ENCODE measurements around the gene PDAP1.
"Not testable (repeated sequence)": the region's sequence is repeated elsewhere in the genome, so short reads cannot be mapped to it uniquely, and the experiment has no call there.

Gene PDAP1

DNA sequence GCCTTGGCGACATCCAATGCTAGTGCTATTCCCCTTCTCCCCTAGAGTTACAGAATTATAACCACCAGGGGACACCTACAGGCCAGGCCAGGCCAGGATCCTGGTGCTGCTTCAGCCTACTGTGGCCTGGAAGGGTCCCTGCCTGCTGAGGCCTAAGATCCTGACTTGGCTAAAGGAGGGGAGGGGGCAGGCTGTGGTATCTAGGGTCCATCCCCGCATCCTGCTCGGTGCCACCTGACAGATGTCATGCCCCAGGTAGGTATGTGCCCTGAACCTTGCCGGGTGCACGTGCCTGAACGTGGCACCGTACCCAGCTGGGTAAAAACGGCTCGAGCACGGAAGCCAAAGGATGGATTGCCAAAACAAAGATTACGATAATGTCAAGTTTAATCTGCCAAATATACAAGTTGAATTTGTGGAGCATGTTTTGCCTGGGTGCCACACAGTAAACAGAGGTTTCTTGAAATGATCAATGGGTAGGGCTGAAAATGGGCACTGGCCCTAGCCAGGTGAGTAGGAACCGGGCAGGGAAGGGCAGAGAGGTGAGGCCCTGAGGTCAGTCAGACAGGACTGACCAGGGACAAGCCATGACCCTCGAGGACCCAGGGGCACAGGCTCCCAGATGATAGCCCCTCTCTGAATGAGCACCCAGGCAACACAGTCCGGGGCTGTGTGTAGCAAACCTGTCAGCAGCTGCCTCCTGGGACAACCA lies 12.6 kb downstream of the PDAP1 start:
- DNase-seq, result no peak

GRCh38 chr7:99394188-99394502 lies 14.3 kb downstream of the PDAP1 start:
- no peak for DNase-seq

DNA sequence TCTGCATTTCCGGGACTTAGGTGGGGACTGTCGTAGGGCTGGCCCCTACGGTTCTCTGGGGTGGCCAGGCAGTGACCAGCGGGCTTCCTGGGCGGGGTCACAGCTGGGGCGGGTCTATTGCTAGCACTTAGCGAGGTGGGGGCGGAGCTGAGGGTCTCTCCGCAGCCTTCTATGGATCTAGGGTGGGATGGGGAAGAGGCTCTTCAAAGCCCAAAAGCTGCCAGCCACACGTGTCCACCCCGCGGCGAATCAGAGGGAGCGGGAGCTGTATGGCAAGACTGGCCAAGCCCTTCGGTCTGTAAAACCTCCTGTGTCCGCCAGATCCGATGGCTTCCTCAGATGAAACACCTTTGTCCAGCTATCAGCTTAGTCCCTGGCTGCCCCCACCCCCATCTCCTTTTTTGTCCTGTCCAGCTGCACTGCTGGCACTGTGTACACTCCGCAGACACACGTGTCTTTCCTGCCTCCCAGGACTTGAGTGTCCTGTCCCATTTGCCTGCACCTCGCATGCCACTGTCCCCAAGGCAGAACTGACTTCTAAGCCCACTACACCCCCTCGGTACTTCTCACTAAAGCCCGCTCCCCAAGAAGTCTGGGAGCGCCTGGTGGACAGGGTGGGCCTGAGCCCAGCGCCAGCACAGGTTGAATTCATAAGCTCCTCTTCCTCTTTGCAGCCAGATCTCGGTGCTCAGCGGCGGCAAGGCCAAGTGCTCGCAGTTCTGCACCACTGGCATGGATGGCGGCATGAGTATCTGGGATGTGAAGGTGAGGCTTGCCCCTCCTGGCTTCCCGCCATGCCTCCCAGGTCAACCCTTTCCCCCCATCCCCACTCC lies 14.8 kb downstream of the PDAP1 start:
- no peak for DNase-seq

DNA sequence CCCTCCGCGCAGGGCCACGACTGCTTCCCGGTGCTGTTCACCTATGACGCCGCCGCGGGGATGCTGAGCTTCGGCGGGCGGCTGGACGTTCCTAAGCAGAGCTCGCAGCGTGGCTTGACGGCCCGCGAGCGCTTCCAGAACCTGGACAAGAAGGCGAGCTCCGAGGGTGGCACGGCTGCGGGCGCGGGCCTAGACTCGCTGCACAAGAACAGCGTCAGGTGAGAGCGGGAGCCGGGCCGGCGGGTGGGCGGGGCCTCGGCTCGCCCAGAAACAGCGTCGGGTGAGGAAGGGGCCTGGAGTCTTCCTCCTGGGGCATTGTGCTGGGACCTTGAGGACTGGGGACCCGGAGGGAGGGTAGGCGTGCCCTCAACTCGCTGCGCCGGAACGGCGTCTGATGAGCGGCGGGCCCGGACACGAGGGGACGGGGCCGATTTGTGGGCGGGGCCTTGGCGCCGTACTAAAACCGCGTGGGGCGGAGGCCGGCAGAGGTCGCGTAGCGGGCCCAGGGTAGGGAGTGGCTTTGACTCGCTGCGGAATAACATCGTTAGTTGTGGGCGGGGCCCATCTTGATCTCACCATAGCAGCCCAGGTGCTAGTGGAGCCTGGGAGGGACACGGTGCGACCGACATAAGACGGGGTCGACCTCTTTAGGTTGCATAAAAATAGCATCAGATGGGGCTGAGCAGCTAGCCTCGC lies 15.6 kb downstream of the PDAP1 start:
- DNase-seq, result no peak

DNA sequence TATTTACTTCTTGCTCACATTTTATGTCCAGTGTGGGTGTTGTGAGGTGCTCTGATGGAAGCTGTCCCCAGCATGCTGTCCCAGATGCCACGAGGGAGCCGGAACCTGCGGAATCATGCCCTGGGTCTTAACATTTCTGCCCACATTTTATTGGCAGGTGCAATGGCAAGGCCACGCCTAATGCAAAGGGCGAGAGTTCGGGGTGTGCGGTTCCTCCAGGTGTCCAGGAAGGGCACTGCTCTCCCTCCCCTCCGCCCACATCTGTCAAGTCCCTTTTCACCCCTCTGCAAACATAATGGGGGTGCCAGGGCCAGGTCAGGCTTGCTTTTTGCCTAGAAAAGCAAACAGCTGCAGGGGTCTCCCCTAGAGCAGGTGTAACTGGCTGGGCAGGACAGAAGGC lies 16.4 kb downstream of the PDAP1 start:
- DNase-seq, result no peak

GRCh38 chr7:99390941-99391602 lies 17.3 kb downstream of the PDAP1 start:
- DNase-seq, result no peak

DNA sequence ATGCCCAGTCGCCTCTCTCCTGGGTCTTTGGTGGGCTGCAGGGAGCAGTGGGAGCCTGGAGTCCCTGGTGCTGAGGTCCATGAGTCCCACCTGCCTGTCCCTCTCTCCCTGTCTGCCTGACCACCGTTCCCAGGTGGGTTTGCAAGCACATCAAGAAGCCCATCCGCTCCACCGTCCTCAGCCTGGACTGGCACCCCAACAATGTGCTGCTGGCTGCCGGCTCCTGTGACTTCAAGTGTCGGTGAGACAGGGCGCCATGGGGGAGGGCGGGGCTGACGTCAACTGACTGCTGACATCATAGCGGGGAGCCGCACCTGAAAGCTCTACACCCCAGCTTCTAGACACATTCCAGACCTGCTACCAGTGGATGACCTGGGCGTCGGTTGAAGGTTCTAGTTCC lies 18.6 kb downstream of the PDAP1 start:
- no peak for DNase-seq

- no peak for DNase-seq
These were observed 20.5 kb downstream of the PDAP1 start for GRCh38 chr7:99387912-99388311.

DNA sequence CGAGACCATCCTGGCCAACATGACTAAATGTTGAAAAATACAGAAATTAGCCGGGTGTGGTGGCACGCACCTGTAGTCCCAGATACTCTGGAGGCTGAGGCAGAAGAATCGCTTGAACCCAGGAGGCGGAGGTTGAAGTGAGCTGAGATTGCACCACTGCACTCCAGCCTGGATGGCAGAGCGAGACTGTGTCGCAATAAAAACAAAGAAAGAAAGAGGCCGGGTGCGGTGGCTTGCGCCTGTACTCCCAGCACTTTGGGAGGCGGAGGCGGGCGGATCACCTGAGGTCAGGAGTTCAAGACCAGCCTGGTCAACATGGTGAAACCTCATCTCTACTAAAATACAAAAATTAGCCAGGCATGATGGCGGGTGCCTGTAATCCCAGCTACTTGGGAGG lies 21.2 kb downstream of the PDAP1 start:
- not testable (repeated sequence) for DNase-seq

DNA sequence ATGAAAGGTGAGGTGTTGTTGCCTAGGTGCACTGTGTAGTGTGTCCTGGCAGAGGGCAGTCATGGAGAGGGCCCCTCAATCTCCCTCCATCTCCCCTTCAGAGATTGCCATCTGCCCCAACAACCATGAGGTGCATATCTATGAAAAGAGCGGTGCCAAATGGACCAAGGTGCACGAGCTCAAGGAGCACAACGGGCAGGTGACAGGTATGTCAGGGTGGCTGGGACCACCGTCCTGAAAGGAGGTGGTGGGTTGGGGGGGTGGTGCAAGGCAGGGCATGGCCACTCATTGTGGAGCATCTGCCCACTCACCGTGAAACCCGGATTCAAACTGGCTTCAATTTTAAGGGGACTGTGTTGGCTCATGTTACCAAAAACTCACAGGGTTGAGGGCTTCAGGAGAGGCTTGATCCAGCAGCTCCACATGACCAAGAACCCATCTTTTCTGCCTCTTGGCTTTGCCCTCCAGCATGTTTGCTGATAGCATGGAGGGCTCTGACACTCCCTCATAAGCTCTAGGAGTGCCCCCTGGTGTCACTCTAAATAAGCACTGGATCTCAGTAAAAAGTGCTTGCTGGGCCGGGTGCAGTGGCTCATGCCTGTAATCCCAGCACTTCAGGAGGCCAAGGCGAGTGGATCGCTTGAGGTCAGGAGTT lies 21.7 kb downstream of the PDAP1 start:
- DNase-seq, result peak; percentile 46

DNA sequence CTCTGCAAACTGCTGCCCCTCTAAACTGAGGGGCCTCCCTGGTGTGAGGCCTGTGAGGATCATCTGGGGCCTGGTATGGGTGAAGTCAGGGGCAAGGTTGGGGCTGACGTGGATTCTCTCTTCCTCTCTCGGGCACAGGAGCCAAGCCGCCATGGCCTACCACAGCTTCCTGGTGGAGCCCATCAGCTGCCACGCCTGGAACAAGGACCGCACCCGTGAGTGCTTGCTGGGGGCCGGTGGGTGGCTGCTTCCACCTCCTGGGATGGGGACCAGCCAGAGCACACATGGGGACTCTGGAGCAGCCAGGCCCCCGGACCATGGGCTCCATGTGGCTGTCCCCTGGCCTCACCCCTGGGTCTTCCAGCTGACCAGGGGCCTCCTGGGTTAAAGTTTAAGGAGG lies 22.8 kb downstream of the PDAP1 start:
- DNase-seq, result no peak

DNA sequence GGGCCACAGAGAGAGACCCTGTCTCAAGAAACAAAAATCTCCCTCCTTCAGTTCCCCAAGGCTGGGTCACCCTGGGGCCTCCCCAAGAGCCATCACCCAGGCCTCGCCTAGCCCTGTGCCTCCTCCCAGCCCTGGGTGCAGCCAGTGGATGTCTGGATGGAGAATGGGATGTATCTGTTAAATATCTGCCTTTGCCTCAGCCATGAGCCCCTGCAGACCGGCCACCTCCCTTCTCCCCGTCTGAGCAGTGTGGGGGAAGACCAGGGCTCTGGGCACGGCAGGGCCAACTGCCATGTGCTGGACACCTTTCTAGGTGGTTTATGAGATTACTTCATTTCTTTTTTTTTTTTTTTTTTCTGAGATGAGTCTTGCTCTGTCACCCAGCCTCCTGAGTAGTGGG lies 23.9 kb downstream of the PDAP1 start:
- no peak for DNase-seq

DNA sequence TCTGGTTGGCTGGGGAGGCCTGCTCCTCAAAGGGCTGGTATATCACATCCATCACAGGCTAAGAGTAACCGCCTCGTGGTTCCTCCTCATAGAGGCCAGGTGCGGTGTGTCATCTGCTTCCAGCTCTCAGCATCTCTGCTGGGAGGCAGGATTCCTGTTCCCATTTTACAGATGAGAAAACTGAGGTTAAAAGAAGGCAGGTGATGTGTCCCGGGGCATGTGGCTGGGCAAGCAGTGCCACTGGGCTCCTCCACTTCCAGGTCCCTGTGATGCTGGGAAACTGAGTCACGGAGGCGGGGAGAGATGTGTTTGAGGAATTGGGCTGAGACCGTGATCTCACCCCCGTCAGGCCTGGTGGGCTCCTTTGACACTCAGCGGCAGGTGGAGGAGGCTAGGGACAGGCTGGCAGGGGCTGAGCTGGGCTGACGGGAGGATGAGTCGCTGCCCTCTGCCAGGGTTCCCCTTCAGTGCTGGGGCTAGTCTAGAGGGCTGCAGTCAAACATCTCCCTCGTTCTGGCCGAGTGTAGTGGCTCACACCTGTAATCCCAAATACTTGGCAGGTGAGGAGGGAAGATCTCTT lies 24.5 kb downstream of the PDAP1 start:
- no peak for DNase-seq

DNA sequence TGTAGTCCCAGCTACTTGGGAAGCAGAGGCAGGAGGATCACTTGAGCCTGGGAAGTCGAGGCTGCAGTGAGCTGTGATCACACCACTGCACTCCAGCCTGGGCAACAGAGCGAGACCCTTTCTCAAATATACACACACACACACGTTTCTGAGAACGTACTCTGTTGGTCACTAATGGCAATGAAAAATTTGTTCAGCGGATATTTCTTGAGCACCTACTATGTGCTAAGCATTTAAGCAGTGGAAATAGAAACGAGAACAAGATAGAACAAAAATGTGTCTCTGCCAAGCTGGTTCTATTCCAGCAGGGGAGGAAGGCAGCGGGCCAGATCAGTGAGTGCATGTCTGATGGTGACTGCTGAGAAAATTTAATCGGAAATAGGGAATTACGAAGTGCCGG lies 25.2 kb downstream of the PDAP1 start:
- DNase-seq, result no peak

GRCh38 chr7:99381664-99382075 lies 26.7 kb downstream of the PDAP1 start:
- no peak for DNase-seq

DNA sequence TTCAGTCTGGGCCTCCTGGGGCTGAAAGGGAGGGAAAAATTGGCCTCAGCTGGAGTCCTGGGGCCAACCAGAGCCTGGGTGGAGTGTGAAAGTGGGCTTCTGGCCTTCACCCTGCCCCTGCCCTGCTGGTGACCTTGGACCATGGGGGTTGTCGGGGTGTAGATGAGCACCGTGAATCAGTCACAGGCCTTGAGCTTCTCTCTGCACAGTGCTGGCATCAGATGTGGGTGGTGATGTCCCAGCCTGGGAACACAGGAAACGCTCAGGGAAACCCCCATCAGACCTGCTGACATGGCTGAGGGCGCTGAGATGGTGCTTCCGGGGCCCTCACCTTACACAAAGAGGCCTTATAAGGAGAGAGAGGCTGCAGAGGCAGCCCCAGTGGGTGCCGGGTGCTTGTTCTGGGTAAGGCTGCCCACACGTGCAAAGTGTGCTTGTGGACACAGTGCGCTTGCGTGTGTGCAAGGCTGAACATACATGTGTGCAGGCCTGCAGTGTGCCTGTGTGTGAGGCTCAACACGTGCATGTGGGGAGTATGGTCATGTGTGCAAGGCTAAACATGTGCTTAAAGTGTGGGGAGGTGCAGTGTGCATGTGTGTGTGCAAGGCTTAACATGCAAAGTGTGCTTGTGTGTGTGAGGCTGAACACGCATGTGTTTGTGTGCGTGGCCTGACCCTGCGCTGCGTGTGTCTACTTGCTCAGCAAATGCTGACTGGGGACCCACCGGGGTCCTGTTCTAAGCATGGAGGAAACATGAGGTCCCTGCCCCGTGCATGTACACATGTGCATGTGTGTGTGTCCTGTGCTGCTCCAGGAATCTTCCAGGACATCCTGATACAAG lies 27.4 kb downstream of the PDAP1 start:
- DNase-seq, result no peak

DNA sequence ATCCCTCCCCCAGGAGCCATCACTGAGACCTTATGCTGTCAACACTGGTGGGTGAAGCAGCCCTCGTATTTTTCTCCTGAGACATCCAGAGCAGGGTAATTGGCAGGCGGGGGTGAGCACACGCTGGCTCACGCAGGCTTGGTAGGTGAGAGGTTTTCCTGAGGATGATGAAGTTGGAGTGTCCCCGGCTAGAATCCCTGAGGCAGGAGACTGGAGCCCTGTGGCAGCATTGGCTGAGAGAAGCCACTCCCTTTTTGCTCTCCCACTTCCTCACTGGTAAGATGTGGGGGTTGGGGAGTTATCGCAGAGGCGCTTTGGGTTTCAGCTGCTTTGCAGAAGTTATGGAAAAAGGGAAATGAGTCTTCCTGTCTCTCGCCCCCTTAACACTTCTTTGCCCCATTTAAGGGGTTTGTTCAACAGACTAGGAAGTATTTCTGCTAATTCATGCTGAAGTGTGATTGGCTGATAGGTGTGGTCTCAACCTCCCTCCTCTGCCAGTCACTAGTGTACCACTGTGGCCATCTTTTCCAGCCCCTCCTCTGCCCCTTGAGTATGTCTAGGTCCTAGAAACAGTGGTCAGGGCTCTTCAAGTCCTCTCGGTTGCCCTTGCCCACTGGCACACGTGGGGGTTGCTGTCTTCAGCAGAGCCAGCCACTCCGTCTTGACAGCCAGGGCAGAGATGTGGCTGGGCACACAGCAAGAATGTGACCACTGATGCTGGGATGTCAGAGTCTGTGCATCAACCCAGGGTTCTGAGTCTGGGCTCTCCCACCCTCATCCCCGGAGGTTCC lies 28.2 kb downstream of the PDAP1 start:
- peak; percentile 47 for DNase-seq

GRCh38 chr7:99379693-99380031 lies 28.7 kb downstream of the PDAP1 start:
- not testable (repeated sequence) for DNase-seq

DNA sequence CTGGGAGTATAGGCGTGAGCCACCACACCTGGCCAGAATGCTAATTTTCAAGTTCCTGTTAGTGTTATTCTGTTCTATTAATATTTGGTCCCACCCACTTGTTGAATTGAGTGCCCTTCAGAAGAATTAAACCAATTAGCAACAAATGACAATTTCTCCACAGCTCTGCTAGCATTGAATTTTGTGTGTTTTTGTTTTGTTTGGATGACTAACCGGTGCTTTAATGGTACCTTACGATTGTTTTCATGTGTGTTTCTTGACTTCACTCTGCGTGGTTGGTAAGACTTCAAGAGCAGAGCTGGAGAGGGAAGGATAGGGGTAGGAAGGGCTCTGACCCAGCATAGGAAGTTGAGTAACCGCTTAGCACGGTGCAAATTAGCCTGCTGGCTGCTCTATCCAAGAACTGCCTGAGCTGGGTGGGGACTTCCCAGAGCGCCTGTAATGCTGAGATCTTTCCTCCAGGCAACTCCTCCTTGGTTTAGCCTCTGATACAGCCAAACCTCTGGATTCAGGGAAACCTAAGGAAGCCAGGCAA lies 29.3 kb downstream of the PDAP1 start:
- peak; percentile 76 for DNase-seq

All from fibroblast of skin of scalp (primary cell).